Heart right ventricle (tissue), 16 donors: ENCODE results near the gene AUP1. TPM values are rescaled to one million over a fixed set of nuclear protein-coding genes. Genes with fewer than 3 reads are reported as not detected.

Experiments used
- ATAC-seq, 8 donors: fragments of 200-7000 bp; cut with Tn5 transposase; one replicate each; pipeline ENCODE4 v1.9.1; 2020; ENCODE audit warnings: mild to moderate bottlenecking in 8 of 8, moderate library complexity in 8 of 8, moderate number of reproducible peaks in 1 of 8
- DNase-seq, 2 donors: peaks; one replicate each; pipeline ENCODE4 v3.0.0-alpha.2; 2020
- H3K27ac ChIP-seq, 10 donors: fragments of 200-600 bp; sonication (generic) in 2 of 10; one replicate each; pipeline versions ENCODE4 v1.5.0 to v1.8.0; 2020 to 2022; ENCODE audit warnings: mild to moderate bottlenecking in 3 of 10
- H3K27me3 ChIP-seq, 7 donors: fragments of 200-600 bp; one replicate each; pipeline ENCODE4 v1.8.0; 2021 to 2022; ENCODE audit warnings: mild to moderate bottlenecking in 2 of 7
- H3K36me3 ChIP-seq, 9 donors: fragments of 200-600 bp; sonication (generic) in 1 of 9; one replicate each; pipeline versions ENCODE4 v1.5.0 to v1.8.0; 2020 to 2022; ENCODE audit warnings: mild to moderate bottlenecking in 2 of 9
- H3K4me1 ChIP-seq, 9 donors: fragments of 200-600 bp; sonication (generic) in 1 of 9; one replicate each; pipeline versions ENCODE4 v1.5.0 to v1.8.0; 2020 to 2022; ENCODE audit warnings: mild to moderate bottlenecking in 4 of 9
- H3K4me3 ChIP-seq, 10 donors: fragments of 200-600 bp; sonication (generic) in 2 of 10; one replicate each; pipeline versions ENCODE4 v1.5.0 to v1.8.0; 2020 to 2022; ENCODE audit warnings: mild to moderate bottlenecking in 7 of 10, moderate library complexity in 2 of 10
- H3K9me3 ChIP-seq, 11 donors: fragments of 200-600 bp in 10 of 11; sonication (generic) in 2 of 11; one replicate each; pipeline versions ENCODE4 v1.5.0 to v1.8.0; 2013 to 2022; ENCODE audit warnings: mild to moderate bottlenecking in 2 of 11, control low read depth in 1 of 11, moderate library complexity in 1 of 11
- CTCF ChIP-seq, 9 donors: fragments of 200-600 bp; sonication (generic) in 2 of 9; IDR thresholded peaks; one replicate each; pipeline versions ENCODE4 v1.5.0 to v1.8.0; 2021 to 2022; ENCODE audit warnings: antibody characterized with exemption in 9 of 9, mild to moderate bottlenecking in 5 of 9, moderate library complexity in 1 of 9
- WGBS, 2 donors: extraction: QIAGEN DNeasy Blood & Tissue Kit; methylation state at CpG; one replicate each; pipeline ENCODE4 v1.1.7; 2013; ENCODE audit warnings: inconsistent platforms in 1 of 2; 5-methylcytosine and 5-hydroxymethylcytosine counted together
- intact Hi-C, 10 donors: fragments of 100-400 bp; cut with DNase I; formaldehyde crosslinking; loops; one replicate each; pipeline versions ENCODE4 v1.11.1 to v1.14.2; 2022
- polyA plus RNA-seq, 2 donors: library from polyadenylated mRNA; stranded (reverse); fragments of 200-250 nt; gene quantifications; one replicate each; pipeline ENCODE4 v1.2.3, GENCODE V29; 2013
- total RNA-seq, 10 donors: library from RNA; stranded (reverse); fragmentation: NEBNext Ultra II Directional in 3 of 10; extraction: Animal tissue kit (Norgen Biotek cat#: 25700) in 3 of 10; gene quantifications; one replicate each; pipeline versions ENCODE4 v1.2.1 to v1.2.4, GENCODE V29; 2021 to 2023
- donor health status: Arrhythmogenic right ventricular cardiomyopathy.
- donor health status: ischemic (EF 13 %, LVEDD 7.1; RV severe dilation, severe dysfunction).
- donor health status: healthy with polysubstance abuse.
- donor health status: DM: no; HTN: yes; CAD: no.
- donor health status: DM: no; HTN: no; CAD: no.
- donor health status: ischemic (EF 25% LVEDD 6.9; RV normal size, moderate dysfunction).
- donor health status: ischemic (EF 25% LVEDD 5.7; RV mildly dilated, moderate dysfunction).
- donor health status: healthy.
- donor health status: DM: yes; HTN: yes; CAD: no.
- donor health status: Ischemic cardiomyopathy.
- donor health status: ischemic (EF 35%, LVEDD 5.7; RV mildly dilated, moderate dysfunction).
- donor health status: nonischemic (EF 11% LVEDD 7.7; RV severe dilation, severe dysfunction).
- donor health status: DM: yes; HTN: yes; CAD: no.
- donor health status: PGD.
- donor health status: ischemic (EF 29% LVEDD 5.4; RV normal size, mild dysfunction).
- donor health status: nonischemic (EF 23%, LVEDD 6.1; RV moderate dilation, normal function).

Gene AUP1
- total and polyA plus RNA-seq, 12 donors, result 31.4 to 163 (median 42.9) TPM

GRCh38 chr2:74542978-74543377 lies 13.5 kb upstream of the AUP1 start:
- no peak for TF ChIP-seq CTCF (IDR thresholded peaks at IDR 0.05)
- Histone ChIP-seq H3K27me3 (peaks cover 0 to 1% (median 0%) of the 10 kb centered on the region in 7 donors), H3K4me3 (no peak overlapping the region), H3K9me3 (no peaks in the 10 kb centered on the region), H3K4me1 (peaks cover 0 to 22% (median 7%) of the 10 kb centered on the region in 9 donors), H3K27ac (no peak overlapping the region), H3K36me3 (no peaks in the 10 kb centered on the region)
- DNase-seq (no peak), ATAC-seq (peak in 2 of 8 donors; percentile 35 to 54)
- intact Hi-C loops, result no loop called here
- WGBS, 2 donors, result 55 to 72% methylated on average over 1 of the region's 1 CpG

GRCh38 chr2:74540291-74540690 lies 10.8 kb upstream of the AUP1 start:
- 45 to 54% methylated on average over 5 of the region's 5 CpGs for WGBS, 2 donors
- no peak for TF ChIP-seq CTCF (IDR thresholded peaks at IDR 0.05)
- intact Hi-C loops, result no loop called here
- Histone ChIP-seq H3K36me3 (peaks cover 0 to 4% (median 0%) of the 10 kb centered on the region in 9 donors), H3K9me3 (no peaks in the 10 kb centered on the region), H3K27ac (peak overlapping the region; percentile 26 to 86 (median 70)), H3K4me1 (peaks cover 0 to 21% (median 7%) of the 10 kb centered on the region in 9 donors), H3K27me3 (no peaks in the 10 kb centered on the region), H3K4me3 (no peak overlapping the region)
- peak; percentile 71 to 95 (median 89) for ATAC-seq
- peak; percentile 66 to 73 for DNase-seq

- 80 to 85% methylated on average over 7 of the region's 7 CpGs for WGBS, 2 donors
- H3K9me3 ChIP-seq, result no peaks in the 10 kb centered on the region
- H3K27me3 ChIP-seq, result no peaks in the 10 kb centered on the region
- peaks cover 0 to 21% (median 7%) of the 10 kb centered on the region in 9 donors for H3K4me1 ChIP-seq
- H3K27ac ChIP-seq, result peak overlapping the region in 1 of 10 donors; percentile 86
- no peak for TF ChIP-seq CTCF (IDR thresholded peaks at IDR 0.05)
- intact Hi-C loops, result no loop called here
- no peak overlapping the region for H3K4me3 ChIP-seq
- no peak for ATAC-seq
- H3K36me3 ChIP-seq, result peaks cover 0 to 15% (median 0%) of the 10 kb centered on the region in 9 donors
- no peak for DNase-seq
Measured at GRCh38 chr2:74538881-74539339, 9.4 kb upstream of the AUP1 start.

GRCh38 chr2:74537140-74537539 lies 7.6 kb upstream of the AUP1 start:
- peaks cover 0 to 19% (median 7%) of the 10 kb centered on the region in 9 donors for H3K4me1 ChIP-seq
- DNase-seq (no peak), ATAC-seq (no peak)
- no peaks in the 10 kb centered on the region for H3K9me3 ChIP-seq
- peaks cover 0 to 33% (median 11%) of the 10 kb centered on the region in 9 donors for H3K36me3 ChIP-seq
- H3K4me3 ChIP-seq, result no peak overlapping the region
- WGBS, 2 donors, result 62 to 63% methylated on average over 4 of the region's 4 CpGs
- intact Hi-C loops, result no loop called here
- no peak for TF ChIP-seq CTCF (IDR thresholded peaks at IDR 0.05)
- no peak overlapping the region for H3K27ac ChIP-seq
- no peaks in the 10 kb centered on the region for H3K27me3 ChIP-seq
